Pons (tissue), 1 donor: ENCODE results near the gene PDE1A.
"Not testable (repeated sequence)": the region's sequence is repeated elsewhere in the genome, so short reads cannot be mapped to it uniquely, and the experiment has no call there.

ENCODE experiments used
- DNase-seq: peaks from one replicate; pipeline ENCODE4 v3.0.0-alpha.2; 2016; ENCODE audit warnings: low spot score

PDE1A gene

DNA sequence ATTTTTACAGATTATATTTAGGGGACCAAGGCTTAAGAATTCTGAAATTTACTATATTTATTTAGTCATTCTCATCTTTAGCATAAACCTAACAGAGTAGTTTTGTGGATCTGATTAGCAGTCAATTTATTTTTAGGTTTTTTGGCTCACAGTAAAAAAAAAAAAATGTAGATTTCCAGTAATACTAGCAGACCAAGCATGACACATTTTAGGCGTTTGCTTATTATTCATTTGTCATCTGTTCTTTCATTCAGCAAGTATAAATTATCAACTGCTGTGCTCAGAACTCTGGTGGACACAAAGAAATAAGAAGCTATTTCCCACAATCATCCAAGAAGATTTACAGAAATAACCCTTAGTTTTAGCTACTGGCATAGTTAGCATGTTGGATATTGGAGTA is 20.6 kb downstream of the PDE1A start:
- DNase-seq, result no peak

DNA sequence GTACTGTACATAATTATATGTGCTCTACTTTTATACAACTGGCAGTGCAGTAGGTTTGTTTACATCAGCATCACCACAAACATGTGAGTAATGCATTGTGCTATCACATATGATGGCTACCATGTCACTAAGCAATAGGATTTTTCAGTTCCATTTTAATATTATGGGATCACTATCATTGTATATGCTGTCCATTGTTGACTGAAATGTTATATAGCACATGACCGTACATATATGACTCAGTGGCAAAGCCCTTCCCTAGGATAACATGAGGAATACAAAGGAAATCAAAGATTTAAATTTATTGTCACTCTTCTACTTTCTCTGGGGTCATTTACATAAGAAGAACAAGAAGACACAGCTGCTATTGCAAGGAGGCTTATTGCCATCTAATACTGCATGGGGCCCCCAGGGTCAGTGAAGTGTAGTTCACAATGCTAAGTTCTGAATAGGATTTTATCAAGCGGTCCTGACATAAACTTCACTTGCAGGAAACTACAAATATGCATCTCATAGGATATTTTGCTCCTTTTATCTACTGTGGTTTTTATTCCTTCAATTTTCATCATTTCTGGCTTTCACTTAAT is 21.8 kb downstream of the PDE1A start:
- DNase-seq, result no peak

DNA sequence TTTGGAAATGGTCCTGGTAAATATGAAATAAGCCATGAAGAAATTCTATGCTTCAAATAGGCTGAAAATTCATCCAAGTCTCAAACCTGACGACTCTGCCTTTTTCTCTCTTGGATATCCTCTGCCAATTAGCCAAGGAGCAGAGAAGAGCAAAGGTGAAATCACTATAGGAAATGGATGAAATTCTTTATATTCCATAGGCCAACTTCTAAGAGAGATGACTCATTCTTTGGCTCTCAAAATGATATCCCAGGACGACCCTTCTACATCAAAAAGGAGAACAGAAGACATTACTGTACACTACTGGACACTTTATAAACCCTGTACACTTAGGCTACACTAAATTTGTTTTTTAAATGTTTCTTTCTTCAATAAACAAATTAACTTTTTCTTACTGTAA is 22.7 kb downstream of the PDE1A start:
- no peak for DNase-seq

GRCh38 chr2:182393270-182393760 is 33.5 kb downstream of the PDE1A start:
- no peak for DNase-seq

GRCh38 chr2:182391443-182391842 is 35.4 kb downstream of the PDE1A start:
- DNase-seq, result no peak

DNA sequence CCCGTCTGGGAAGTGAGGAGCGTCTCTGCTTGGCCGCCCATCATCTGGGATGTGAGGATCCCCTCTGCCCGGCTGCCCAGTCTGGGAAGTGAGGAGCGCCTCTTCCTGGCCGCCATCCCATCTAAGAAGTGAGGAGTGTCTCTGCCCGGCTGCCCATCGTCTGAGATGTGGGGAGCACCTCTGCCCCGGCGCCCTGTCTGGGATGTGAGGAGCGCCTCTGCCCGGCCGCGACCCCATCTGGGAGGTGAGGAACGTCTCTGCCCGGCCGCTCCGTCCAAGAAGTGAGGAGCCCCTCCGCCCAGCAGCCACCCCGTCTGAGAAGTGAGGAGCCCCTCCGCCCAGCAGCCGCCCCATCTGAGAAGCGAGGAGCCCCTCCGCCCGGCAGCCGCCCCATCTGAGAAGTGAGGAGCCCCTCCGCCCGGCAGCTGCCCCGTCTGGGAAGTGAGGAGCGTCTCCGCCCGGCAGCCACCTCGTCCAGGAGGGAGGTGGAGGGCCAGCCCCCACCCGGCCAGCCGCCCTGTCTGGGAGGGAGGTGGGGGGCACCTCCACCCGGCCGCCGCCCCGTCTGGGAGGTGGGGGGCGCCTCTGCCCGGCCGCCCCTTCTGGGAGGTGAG is 40.5 kb downstream of the PDE1A start:
- not testable (repeated sequence) for DNase-seq

- no peak for DNase-seq
Observed at GRCh38 chr2:182384860-182385259, 42.0 kb downstream of the PDE1A start.

- DNase-seq, result peak; percentile 11
Observed at GRCh38 chr2:182381225-182381624, 45.6 kb downstream of the PDE1A start.

DNA sequence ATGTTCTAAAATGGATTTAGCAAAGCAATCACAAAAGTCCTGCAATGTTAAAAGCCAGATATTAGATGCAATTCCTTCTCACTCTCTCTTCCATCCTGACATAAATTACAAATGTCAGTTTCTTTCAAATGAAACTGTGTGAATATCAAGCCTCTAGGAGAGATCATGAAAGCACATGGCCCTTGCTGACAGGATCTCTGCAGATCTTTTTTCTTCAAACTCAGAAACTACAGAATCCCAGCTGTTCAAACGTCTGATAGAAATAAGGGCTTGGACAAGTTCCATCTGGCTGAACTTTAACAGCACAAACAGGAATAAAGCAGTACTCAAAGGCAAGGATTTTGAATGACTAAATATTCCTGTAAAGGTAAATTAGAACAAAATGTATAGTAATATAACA is 47.6 kb downstream of the PDE1A start:
- DNase-seq, result peak; percentile 38

DNA sequence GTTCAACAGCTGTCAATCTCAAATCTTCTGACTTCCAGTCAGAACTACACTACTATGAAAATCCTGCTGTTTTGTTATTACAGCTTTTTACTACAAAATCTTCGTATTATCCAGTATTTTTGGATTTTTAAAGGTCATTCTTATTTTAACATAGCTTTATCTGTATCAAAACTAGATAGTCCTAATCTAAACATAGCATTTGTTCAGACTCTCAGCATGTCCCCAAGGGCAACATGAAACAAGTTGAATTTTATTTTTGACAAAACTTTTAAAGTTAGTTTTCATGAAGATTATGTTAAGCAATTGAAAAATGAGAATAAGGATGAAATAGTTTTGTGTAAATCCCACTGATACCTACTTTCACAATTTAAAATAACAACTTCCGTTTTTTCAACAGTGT is 48.1 kb downstream of the PDE1A start:
- no peak for DNase-seq

- no peak for DNase-seq
Observed at GRCh38 chr2:182377467-182377866, 49.4 kb downstream of the PDE1A start.

DNA sequence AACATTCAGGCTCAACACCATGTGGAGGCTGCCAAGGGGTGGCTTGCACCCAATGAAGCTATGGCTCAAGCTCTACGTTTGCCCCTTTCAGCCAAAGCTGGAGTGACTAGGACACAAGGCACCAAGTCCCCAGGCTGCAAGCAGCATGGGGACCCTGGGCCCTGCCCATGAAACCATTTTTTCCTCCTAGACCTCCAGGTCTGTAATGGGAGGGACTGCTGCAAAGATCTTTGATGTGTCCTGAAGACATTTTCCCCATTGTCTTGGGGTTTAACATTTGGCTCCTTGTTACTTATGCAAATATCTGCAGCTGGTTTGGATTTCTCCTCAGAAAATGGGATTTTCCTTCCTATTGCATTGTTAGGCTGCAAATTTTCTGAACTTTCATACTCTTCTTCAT is 51.0 kb downstream of the PDE1A start:
- DNase-seq, result no peak

GRCh38 chr2:182372661-182373060 is 54.2 kb downstream of the PDE1A start:
- no peak for DNase-seq

GRCh38 chr2:182368996-182369395 is 57.8 kb downstream of the PDE1A start:
- no peak for DNase-seq

DNA sequence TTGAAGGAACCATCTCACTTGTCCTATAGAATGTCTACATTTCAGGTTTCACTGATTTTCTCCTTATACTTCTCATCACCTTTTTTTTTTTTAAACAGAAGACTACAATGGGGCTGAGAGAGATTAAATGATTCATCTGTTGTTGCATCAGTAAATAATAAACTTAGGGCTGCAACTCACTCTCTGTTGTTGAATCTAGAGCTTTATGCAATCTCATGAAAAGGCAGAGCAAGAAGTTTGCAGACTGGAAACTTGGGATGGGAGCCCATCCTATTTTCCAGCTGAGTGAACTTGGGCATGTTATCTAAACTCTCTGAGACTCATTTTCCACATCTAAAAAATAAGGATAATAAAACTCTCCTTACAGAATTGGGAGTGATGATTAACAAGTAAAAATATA is 58.4 kb downstream of the PDE1A start:
- DNase-seq, result no peak

- DNase-seq, result no peak
Observed at GRCh38 chr2:182367401-182367800, 59.4 kb downstream of the PDE1A start.

DNA sequence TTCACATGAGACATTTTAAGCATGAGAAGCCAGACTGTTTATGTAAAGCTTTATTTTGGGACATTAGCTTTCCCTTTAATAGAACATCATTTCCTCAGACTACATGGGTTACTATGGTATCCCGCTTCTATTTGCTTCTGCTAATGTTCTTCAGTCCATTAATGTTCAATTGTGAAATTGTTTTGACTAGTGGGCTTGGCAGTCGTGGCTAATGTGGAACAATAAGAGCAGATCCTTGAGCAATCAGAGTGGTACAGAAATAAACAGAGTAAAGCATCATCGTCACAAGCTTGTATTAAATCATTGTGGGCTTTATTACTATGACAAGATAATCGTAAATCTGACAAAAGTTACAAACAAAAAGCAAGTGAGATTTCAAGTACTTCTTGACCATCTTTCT is 60.2 kb downstream of the PDE1A start:
- no peak for DNase-seq

- no peak for DNase-seq
Observed at GRCh38 chr2:182365855-182366254, 61.0 kb downstream of the PDE1A start.

- DNase-seq, result no peak
Observed at GRCh38 chr2:182361477-182361876, 65.4 kb downstream of the PDE1A start.

- DNase-seq, result no peak
Observed at GRCh38 chr2:182360663-182361260, 66.1 kb downstream of the PDE1A start.

DNA sequence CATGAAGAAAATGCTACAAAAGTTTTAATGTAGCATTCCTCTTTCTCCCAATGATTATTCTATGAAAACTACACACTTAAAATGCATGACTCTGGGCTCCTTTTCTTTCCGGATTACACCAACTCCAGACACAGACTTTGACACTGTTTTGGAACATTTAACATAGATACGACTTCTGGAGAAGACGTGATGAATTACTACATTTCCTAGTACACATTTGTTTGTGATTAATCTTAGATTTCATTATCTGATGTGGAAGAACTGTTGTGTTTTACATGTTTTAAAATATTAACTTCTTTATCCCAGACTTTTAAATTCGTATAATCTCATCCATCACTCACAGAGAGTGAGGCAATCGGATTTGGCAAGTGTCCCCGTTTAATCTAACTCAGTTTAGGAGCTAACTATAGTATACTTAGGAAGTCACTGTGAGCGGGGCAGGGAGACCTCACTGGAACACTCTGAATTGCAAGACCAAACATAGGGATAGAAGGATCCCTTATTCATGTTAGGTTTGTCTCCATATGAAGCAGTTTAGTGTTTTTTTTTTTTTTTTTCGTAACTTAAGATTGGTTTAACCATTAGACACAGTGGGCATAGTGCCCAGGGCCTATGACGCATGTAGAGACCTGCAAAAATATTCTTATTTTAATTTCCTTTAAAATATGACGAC is 66.7 kb downstream of the PDE1A start:
- no peak for DNase-seq

GRCh38 chr2:182359027-182359989 is 67.5 kb downstream of the PDE1A start:
- no peak for DNase-seq
